Neural crest cell (in vitro differentiated cells): ENCODE data around the gene CPNE5. TPM values are rescaled to one million over a fixed set of nuclear protein-coding genes. Genes with fewer than 3 reads are reported as not detected.

Experiments used
- DNase-seq: peaks from one replicate; pipeline ENCODE4 v3.0.0; 2021; ENCODE audit warnings: low read depth, mixed read lengths, low spot score
- H3K27ac Mint-ChIP-seq: one replicate; pipeline ENCODE4 v1.8.0; 2021; ENCODE audit warnings: mild to moderate bottlenecking, mixed read lengths; ENCODE audit not compliant: unreplicated experiment
- H3K27me3 Mint-ChIP-seq: 2 replicates; pipeline ENCODE4 v1.8.0; 2021; ENCODE audit warnings: low read depth, mild to moderate bottlenecking, mixed read lengths
- H3K36me3 Mint-ChIP-seq: 2 replicates; pipeline ENCODE4 v1.8.0; 2021; ENCODE audit warnings: low read depth, mild to moderate bottlenecking, mixed read lengths
- H3K4me1 Mint-ChIP-seq: 2 replicates; pipeline ENCODE4 v1.8.0; 2021; ENCODE audit warnings: mixed read lengths
- H3K4me3 Mint-ChIP-seq: one replicate; pipeline ENCODE4 v1.8.0; 2021; ENCODE audit warnings: mild to moderate bottlenecking, mixed read lengths
- H3K9me3 Mint-ChIP-seq: 2 replicates; pipeline ENCODE4 v1.8.0; 2021; ENCODE audit warnings: mixed read lengths
- total RNA-seq: library from RNA; stranded (reverse); gene quantifications from 2 replicates; pipeline ENCODE4 v1.2.1, GENCODE V29; 2021
- TF ChIP-seq, protein P1 (sequence below): fragments of 200-600 bp; sonication (generic); conservative IDR thresholded peaks from 2 replicates; pipeline ENCODE4 v1.5.0; 2021; ENCODE audit warnings: antibody characterized with exemption, mild to moderate bottlenecking

CPNE5 gene
- total RNA-seq, 1 donor from 2014 or later, result 0.54 TPM

DNA sequence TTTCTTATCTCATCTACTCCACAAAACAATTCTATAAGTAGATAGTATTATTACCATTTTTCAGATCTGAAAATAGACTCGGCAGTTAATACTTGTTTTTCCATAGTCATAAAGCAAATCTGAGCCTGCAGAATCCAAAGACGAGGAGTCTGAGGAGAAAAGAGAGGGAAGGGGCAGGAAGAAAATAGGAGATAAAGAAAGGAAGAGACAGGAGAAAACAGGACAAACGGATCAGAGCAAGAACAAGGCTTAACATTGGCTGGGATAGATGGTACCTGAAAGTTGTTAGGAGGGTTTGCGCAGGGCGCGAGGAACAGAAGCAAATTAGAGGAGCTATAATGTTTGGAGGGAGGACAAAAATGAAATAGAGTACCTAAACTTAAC is 36.0 kb upstream of the CPNE5 start:
- Mint-ChIP-seq H3K36me3 (peaks cover 2% of the 10 kb centered on the region), H3K27me3 (peaks cover 28% of the 10 kb centered on the region), H3K4me1 (peaks cover 37% of the 10 kb centered on the region), H3K4me3 (peak overlapping the region; percentile 99), H3K27ac (peak overlapping the region; percentile 100), H3K9me3 (no peaks in the 10 kb centered on the region)
- TF ChIP-seq, protein P1, sequence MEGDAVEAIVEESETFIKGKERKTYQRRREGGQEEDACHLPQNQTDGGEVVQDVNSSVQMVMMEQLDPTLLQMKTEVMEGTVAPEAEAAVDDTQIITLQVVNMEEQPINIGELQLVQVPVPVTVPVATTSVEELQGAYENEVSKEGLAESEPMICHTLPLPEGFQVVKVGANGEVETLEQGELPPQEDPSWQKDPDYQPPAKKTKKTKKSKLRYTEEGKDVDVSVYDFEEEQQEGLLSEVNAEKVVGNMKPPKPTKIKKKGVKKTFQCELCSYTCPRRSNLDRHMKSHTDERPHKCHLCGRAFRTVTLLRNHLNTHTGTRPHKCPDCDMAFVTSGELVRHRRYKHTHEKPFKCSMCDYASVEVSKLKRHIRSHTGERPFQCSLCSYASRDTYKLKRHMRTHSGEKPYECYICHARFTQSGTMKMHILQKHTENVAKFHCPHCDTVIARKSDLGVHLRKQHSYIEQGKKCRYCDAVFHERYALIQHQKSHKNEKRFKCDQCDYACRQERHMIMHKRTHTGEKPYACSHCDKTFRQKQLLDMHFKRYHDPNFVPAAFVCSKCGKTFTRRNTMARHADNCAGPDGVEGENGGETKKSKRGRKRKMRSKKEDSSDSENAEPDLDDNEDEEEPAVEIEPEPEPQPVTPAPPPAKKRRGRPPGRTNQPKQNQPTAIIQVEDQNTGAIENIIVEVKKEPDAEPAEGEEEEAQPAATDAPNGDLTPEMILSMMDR, result no peak
- DNase-seq, result no peak

DNA sequence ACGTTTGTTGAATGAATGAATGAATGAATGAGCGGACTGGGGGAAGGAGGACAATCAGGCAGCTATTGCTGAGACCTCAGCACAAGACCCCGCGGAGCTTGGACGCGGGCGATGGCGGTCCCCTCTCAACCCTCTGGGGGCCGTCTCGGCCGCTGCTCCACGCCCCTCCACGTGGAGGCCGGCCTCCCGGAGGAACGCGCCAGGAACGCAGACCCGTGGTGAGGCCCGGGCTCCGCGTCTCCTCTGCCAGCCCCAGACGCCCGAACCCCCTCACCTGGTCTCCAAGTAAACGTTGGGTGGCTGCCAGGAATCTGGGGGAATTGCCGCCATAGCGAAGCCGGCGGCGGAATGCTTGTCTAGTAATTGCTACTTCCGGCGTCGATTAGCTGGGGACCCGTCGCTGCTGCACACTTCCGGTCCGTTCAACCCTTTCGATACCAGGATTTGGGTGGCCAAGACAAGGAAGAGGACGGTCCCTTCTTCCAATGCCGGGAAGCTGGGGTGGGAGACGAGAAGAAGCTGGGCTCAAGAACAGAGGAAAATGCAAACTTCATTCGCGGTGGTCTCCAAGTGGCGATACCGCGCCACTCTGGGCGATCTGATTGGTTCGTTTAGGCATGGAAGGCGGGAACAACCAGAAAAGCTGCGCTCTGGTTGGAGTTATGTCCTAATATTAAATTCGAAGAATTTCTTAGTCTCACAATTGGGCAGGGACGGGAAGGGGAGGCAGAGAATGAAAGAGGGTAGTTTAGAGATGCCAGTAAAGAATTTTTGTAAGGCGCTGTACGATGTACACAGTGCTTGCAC is 35.4 kb upstream of the CPNE5 start, which contains the start of gene PPIL1:
Gene PPIL1, minus strand, starts transcription at position 361 of the 807 bp plus-strand sequence. Its CDS starts 31 bp downstream, at position 330.
- peak; percentile 75 for DNase-seq
- Mint-ChIP-seq H3K36me3 (peaks cover 2% of the 10 kb centered on the region), H3K27me3 (peaks cover 24% of the 10 kb centered on the region), H3K4me3 (peak within 1 kb of the TSS; percentile 99), H3K27ac (peak within 1 kb of the TSS; percentile 100), H3K4me1 (peaks cover 40% of the 10 kb centered on the region), H3K9me3 (no peaks in the 10 kb centered on the region)
- TF ChIP-seq, protein P1, result no peak

DNA sequence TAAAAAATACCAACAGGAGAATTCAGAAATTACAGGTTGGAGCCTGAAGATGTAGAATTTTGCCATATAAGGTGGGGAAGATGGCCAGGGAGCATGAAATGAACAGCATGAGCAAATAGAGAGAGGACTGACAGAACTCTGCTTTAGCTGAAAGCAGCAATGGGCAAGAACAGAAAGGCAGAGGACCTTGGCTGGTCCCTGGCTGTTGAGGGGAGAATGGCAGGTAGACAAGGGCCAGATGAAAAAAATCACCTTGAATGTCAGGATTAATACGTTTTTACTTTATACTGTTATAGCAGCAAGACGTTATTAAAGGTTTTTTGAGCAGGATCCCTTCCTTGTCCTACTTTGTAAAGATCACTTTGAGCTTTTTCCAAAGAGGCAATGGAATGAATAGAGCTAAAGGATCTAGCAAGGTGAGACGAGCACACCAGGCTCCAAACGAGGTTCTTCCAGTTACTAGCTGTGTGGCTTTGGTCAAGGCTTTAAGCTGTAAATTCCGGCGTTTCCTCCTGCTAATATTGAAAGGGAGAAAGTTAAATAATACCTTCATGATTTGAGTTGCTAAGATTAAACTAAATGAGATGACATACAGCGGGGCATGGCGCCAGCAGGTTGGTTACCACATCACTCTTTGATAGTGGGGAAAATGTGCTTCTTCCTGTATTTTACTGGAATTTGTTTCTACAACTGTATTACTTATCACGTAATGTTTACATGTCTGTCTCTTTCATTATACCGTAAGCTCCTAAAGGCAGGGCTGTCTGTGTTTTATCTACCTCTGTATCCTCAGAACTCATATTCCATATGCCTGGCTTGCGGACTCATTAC is 34.6 kb upstream of the CPNE5 start:
- TF ChIP-seq, protein P1, result no peak
- Mint-ChIP-seq H3K36me3 (peaks cover 2% of the 10 kb centered on the region), H3K9me3 (no peaks in the 10 kb centered on the region), H3K4me3 (peak overlapping the region; percentile 99), H3K27ac (peak overlapping the region; percentile 100), H3K27me3 (peaks cover 16% of the 10 kb centered on the region), H3K4me1 (peaks cover 40% of the 10 kb centered on the region)
- no peak for DNase-seq

DNA sequence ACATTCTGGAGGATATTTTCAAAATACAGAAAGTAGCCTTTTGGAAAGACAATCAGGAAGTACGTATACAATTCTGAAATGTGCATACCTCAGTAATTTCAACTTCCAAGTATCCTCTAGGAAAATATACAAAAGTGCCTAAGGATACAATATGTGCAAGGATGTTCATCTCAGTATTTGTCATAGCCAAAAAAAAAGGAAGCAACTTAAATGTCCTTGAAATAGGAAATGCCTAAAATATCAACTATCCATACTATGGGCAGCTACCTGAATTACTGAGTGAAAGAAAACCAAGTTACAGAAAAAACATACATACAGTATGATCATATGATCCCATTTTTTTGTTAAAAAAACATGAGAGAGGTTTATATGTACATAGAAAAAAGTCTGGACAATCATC is 33.9 kb upstream of the CPNE5 start:
- TF ChIP-seq, protein P1, result no peak
- Mint-ChIP-seq H3K4me3 (peak overlapping the region; percentile 99), H3K9me3 (no peaks in the 10 kb centered on the region), H3K27ac (peak overlapping the region; percentile 1), H3K36me3 (peaks cover 2% of the 10 kb centered on the region), H3K4me1 (peaks cover 42% of the 10 kb centered on the region), H3K27me3 (peaks cover 10% of the 10 kb centered on the region)
- no peak for DNase-seq

DNA sequence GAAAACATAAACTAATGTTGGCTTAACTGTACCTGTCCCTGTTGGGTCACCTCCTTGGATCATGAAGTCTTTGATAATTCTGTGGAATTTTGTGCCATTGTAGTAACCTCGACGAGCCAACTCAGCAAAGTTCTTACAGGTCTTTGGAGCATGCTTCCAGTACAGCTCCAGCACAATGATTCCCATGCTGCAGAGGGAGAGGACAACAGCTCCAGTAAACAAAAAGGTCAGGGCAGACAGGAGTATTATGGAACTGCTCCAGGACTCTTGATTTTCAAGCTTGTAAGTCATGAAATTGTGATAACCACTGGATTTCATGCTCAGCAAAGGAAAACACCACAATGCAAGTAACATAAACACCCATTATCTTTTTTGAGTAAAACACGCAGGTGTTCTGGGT is 32.4 kb upstream of the CPNE5 start:
- Mint-ChIP-seq H3K36me3 (peaks cover 2% of the 10 kb centered on the region), H3K27me3 (no peaks in the 10 kb centered on the region), H3K9me3 (no peaks in the 10 kb centered on the region), H3K4me3 (peak overlapping the region; percentile 54), H3K27ac (no peak overlapping the region), H3K4me1 (peaks cover 48% of the 10 kb centered on the region)
- no peak for DNase-seq
- TF ChIP-seq, protein P1, result no peak
